WTC11 (cell line): Measurements from ENCODE around the gene PDE3B. TPM values are rescaled to one million over a fixed set of nuclear protein-coding genes. Genes with fewer than 3 reads are reported as not detected.

Source experiments
- ATAC-seq: fragments of 200-7000 bp; cut with Tn5 transposase; 2 replicates; pipeline ENCODE4 v1.10.0; 2021; ENCODE audit warnings: mild to moderate bottlenecking, moderate library complexity
- CTCF ChIA-PET: fragments of 300-600 bp; sonication (Branson Sonifier 250); formaldehyde crosslinking; loops from one replicate; lab custom pipeline; 2021; ENCODE audit warnings: antibody characterized with exemption; lab: Charles Lee
- POLR2A ChIA-PET: fragments of 350-600 bp; sonication (Branson Sonifier 250); formaldehyde crosslinking; loops from one replicate; lab custom pipeline; 2021; ENCODE audit warnings: antibody characterized with exemption; lab: Charles Lee
- DNase-seq: peaks from one replicate; pipeline ENCODE4 v3.0.0; 2021; ENCODE audit warnings: low spot score
- H3K27ac Mint-ChIP-seq: 2 replicates; pipeline ENCODE4 v1.8.0; 2021; ENCODE audit warnings: mixed read lengths
- H3K27me3 Mint-ChIP-seq: 2 replicates; pipeline ENCODE4 v1.8.0; 2021; ENCODE audit warnings: low read depth, mild to moderate bottlenecking, moderate library complexity, mixed read lengths
- H3K36me3 Mint-ChIP-seq: 2 replicates; pipeline ENCODE4 v1.8.0; 2021; ENCODE audit warnings: mixed read lengths
- H3K4me1 Mint-ChIP-seq: 2 replicates; pipeline ENCODE4 v1.8.0; 2022; ENCODE audit warnings: mixed read lengths
- H3K4me3 Mint-ChIP-seq: 2 replicates; pipeline ENCODE4 v1.8.0; 2021; ENCODE audit warnings: mild to moderate bottlenecking, moderate library complexity, mixed read lengths
- H3K9me3 Mint-ChIP-seq: 2 replicates; pipeline ENCODE4 v1.8.0; 2021; ENCODE audit warnings: mixed read lengths
- CDX4 ChIP-seq: fragments of 250-450 bp; sonication (Bioruptor Pico); IDR thresholded peaks from 2 replicates; pipeline ENCODE4 v1.9.0; 2021; ENCODE audit warnings: moderate library complexity, mild to moderate bottlenecking, inconsistent platforms, borderline replicate concordance
- FOXJ3 ChIP-seq: sonication (generic); formaldehyde crosslinking; IDR thresholded peaks from 2 replicates; pipeline ENCODE4 v1.9.0; 2021; ENCODE audit warnings: missing genetic modification reagents, mild to moderate bottlenecking, borderline replicate concordance
- FOXP1 ChIP-seq: sonication (generic); formaldehyde crosslinking; IDR thresholded peaks from 2 replicates; pipeline ENCODE4 v1.8.0; 2022; ENCODE audit warnings: missing genetic modification reagents, mild to moderate bottlenecking, moderate library complexity, borderline replicate concordance
- GABPB1 ChIP-seq: sonication (generic); formaldehyde crosslinking; IDR thresholded peaks from 2 replicates; pipeline ENCODE4 v1.8.1; 2023; ENCODE audit warnings: mild to moderate bottlenecking, missing genetic modification reagents
- MYBL2 ChIP-seq: sonication (generic); formaldehyde crosslinking; IDR thresholded peaks from 2 replicates; pipeline ENCODE4 v1.8.1; 2023; ENCODE audit warnings: mild to moderate bottlenecking, moderate library complexity, missing genetic modification reagents
- ZBTB21 ChIP-seq: sonication (generic); formaldehyde crosslinking; IDR thresholded peaks from 2 replicates; pipeline ENCODE4 v1.8.1; 2023; ENCODE audit warnings: mild to moderate bottlenecking, missing genetic modification reagents, borderline replicate concordance
- ZNF416 ChIP-seq: fragments of 250-450 bp; sonication (Bioruptor Pico); IDR thresholded peaks from 2 replicates; pipeline ENCODE4 v1.9.0; 2021; ENCODE audit warnings: mild to moderate bottlenecking, inconsistent platforms
- total RNA-seq: library from RNA; stranded (reverse); gene quantifications from 3 replicates; pipeline ENCODE4 v1.2.3, GENCODE V29; 2021
- TF ChIP-seq, protein P1 (sequence below): sonication (generic); formaldehyde crosslinking; IDR thresholded peaks from 2 replicates; pipeline ENCODE4 v1.8.1; 2023; ENCODE audit warnings: mild to moderate bottlenecking, moderate library complexity, missing genetic modification reagents
- TF ChIP-seq, protein P2 (sequence below): fragments of 200-600 bp; IDR thresholded peaks from 2 replicates; pipeline ENCODE4 v1.8.0; 2022; ENCODE audit warnings: antibody characterized with exemption
- TF ChIP-seq, protein P3 (sequence below): sonication (generic); formaldehyde crosslinking; IDR thresholded peaks from 2 replicates; pipeline ENCODE4 v1.8.1; 2023; ENCODE audit warnings: mild to moderate bottlenecking, missing genetic modification reagents

The PDE3B gene
- total RNA-seq, 1 experiment from 2014 or later: 9.6 TPM

GRCh38 chr11:14907411-14908213, 264.0 kb downstream of the PDE3B start:
- H3K27me3 Mint-ChIP-seq: peaks cover 26% of the 10 kb centered on the region
- H3K9me3 Mint-ChIP-seq: no peaks in the 10 kb centered on the region
- no peaks in the 10 kb centered on the region for H3K36me3 Mint-ChIP-seq
- H3K27ac Mint-ChIP-seq: no peak overlapping the region; the same call in 1 of the 2 replicates
- ChIA-PET CTCF (interaction anchor here (0.5 to 5.4 kb wide), 115 partner anchors 9 to 1522 kb away, joined by 3 to 181 read pairs (median 4); partner anchors contain the start of genes CALCB, COPB1, CYP2R1 and PDE3B), POLR2A (interaction anchor here (0.9 to 2.9 kb wide), 4 partner anchors 16 to 387 kb away, joined by 5 to 14 read pairs (median 6); partner anchors contain the start of genes CYP2R1, PDE3B and PSMA1)
- peaks cover 18% of the 10 kb centered on the region for H3K4me1 Mint-ChIP-seq
- peak; percentile 21; the same call in 1 of the 2 replicates for TF ChIP-seq GABPB1 (CRISPR knock-in tag)
- TF ChIP-seq FOXP1 (CRISPR knock-in tag): peak; percentile 41; the same call in 1 of the 2 replicates
- TF ChIP-seq, protein P1, sequence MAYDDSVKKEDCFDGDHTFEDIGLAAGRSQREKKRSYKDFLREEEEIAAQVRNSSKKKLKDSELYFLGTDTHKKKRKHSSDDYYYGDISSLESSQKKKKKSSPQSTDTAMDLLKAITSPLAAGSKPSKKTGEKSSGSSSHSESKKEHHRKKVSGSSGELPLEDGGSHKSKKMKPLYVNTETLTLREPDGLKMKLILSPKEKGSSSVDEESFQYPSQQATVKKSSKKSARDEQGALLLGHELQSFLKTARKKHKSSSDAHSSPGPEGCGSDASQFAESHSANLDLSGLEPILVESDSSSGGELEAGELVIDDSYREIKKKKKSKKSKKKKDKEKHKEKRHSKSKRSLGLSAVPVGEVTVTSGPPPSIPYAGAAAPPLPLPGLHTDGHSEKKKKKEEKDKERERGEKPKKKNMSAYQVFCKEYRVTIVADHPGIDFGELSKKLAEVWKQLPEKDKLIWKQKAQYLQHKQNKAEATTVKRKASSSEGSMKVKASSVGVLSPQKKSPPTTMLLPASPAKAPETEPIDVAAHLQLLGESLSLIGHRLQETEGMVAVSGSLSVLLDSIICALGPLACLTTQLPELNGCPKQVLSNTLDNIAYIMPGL (CRISPR knock-in tag): peak; percentile 75
- TF ChIP-seq, protein P2, sequence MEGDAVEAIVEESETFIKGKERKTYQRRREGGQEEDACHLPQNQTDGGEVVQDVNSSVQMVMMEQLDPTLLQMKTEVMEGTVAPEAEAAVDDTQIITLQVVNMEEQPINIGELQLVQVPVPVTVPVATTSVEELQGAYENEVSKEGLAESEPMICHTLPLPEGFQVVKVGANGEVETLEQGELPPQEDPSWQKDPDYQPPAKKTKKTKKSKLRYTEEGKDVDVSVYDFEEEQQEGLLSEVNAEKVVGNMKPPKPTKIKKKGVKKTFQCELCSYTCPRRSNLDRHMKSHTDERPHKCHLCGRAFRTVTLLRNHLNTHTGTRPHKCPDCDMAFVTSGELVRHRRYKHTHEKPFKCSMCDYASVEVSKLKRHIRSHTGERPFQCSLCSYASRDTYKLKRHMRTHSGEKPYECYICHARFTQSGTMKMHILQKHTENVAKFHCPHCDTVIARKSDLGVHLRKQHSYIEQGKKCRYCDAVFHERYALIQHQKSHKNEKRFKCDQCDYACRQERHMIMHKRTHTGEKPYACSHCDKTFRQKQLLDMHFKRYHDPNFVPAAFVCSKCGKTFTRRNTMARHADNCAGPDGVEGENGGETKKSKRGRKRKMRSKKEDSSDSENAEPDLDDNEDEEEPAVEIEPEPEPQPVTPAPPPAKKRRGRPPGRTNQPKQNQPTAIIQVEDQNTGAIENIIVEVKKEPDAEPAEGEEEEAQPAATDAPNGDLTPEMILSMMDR: peak; percentile 92
- TF ChIP-seq, protein P3, sequence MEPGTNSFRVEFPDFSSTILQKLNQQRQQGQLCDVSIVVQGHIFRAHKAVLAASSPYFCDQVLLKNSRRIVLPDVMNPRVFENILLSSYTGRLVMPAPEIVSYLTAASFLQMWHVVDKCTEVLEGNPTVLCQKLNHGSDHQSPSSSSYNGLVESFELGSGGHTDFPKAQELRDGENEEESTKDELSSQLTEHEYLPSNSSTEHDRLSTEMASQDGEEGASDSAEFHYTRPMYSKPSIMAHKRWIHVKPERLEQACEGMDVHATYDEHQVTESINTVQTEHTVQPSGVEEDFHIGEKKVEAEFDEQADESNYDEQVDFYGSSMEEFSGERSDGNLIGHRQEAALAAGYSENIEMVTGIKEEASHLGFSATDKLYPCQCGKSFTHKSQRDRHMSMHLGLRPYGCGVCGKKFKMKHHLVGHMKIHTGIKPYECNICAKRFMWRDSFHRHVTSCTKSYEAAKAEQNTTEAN: 0 out of 2 replicates have a peak, but pooled peaks have one; percentile 31
- 0 out of 2 replicates have a peak, but pooled peaks have one; percentile 42 for TF ChIP-seq MYBL2 (CRISPR knock-in tag)
- no peak for TF ChIP-seq CDX4 (CRISPR knock-in tag)
- no peak for TF ChIP-seq ZNF416
- no peak for TF ChIP-seq ZBTB21 (CRISPR knock-in tag)
- peak; percentile 89 for DNase-seq
- ATAC-seq: peak; percentile 58
- H3K4me3 Mint-ChIP-seq: peak overlapping the region; percentile 27; the same call in 1 of the 2 replicates

- H3K27ac Mint-ChIP-seq: no peak overlapping the region
- CTCF ChIA-PET: interaction anchor here (0.5 to 5.4 kb wide), 102 partner anchors 8 to 1523 kb away, joined by 3 to 181 read pairs (median 5); partner anchors contain the start of genes CALCB, CYP2R1, PDE3B and PSMA1
- TF ChIP-seq, protein P2: peak; percentile 32; the same call in 1 of the 2 replicates
- TF ChIP-seq FOXJ3 (CRISPR knock-in tag): no peak
- ATAC-seq (no peak), DNase-seq (no peak)
- peak overlapping the region; percentile 27; the same call in 1 of the 2 replicates for H3K4me3 Mint-ChIP-seq
- POLR2A ChIA-PET: interaction anchor here (1.7 to 2.9 kb wide), 2 partner anchors 264 to 388 kb away, joined by 5 to 14 read pairs; partner anchors contain the start of genes PDE3B and PSMA1
- no peaks in the 10 kb centered on the region for H3K9me3 Mint-ChIP-seq
- H3K27me3 Mint-ChIP-seq: peaks cover 26% of the 10 kb centered on the region
- H3K4me1 Mint-ChIP-seq: peaks cover 18% of the 10 kb centered on the region
- H3K36me3 Mint-ChIP-seq: no peaks in the 10 kb centered on the region
These were observed 264.7 kb downstream of the PDE3B start for GRCh38 chr11:14908214-14908880.
